Tibial nerve (tissue), 4 donors: Measurements from ENCODE around the gene RNPC3.

Experiments
- EP300 ChIP-seq, 2 donors: sonication (generic); formaldehyde crosslinking; IDR thresholded peaks; one replicate each; pipeline ENCODE4 v1.6.1; 2017; ENCODE audit warnings: antibody characterized with exemption in 2 of 2, mild to moderate bottlenecking in 1 of 2
- POLR2A ChIP-seq, 2 donors: fragments of 450-650 bp; IDR thresholded peaks; one replicate each; pipeline ENCODE4 v1.6.1; 2017; ENCODE audit warnings: antibody characterized with exemption in 2 of 2, mild to moderate bottlenecking in 2 of 2, moderate library complexity in 2 of 2
- TF ChIP-seq, protein P1 (sequence below), 5 experiments: fragments of 200-600 bp in 3 of 5; fragments of 450-650 bp in 2 of 5; sonication (generic) in 3 of 5; IDR thresholded peaks; one replicate each; pipeline ENCODE4 v1.5.1; 2016 to 2019; ENCODE audit warnings: antibody characterized with exemption in 5 of 5, mild to moderate bottlenecking in 3 of 5, moderate library complexity in 2 of 5

- TF ChIP-seq, protein P1, sequence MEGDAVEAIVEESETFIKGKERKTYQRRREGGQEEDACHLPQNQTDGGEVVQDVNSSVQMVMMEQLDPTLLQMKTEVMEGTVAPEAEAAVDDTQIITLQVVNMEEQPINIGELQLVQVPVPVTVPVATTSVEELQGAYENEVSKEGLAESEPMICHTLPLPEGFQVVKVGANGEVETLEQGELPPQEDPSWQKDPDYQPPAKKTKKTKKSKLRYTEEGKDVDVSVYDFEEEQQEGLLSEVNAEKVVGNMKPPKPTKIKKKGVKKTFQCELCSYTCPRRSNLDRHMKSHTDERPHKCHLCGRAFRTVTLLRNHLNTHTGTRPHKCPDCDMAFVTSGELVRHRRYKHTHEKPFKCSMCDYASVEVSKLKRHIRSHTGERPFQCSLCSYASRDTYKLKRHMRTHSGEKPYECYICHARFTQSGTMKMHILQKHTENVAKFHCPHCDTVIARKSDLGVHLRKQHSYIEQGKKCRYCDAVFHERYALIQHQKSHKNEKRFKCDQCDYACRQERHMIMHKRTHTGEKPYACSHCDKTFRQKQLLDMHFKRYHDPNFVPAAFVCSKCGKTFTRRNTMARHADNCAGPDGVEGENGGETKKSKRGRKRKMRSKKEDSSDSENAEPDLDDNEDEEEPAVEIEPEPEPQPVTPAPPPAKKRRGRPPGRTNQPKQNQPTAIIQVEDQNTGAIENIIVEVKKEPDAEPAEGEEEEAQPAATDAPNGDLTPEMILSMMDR (IDR thresholded peaks at IDR 0.05), result no peak
- TF ChIP-seq POLR2A (IDR thresholded peaks at IDR 0.05) (no peak), EP300 (IDR thresholded peaks at IDR 0.05) (no peak)
Measured at GRCh38 chr1:103529746-103530145, 4.2 kb downstream of the RNPC3 start.
